ENCODE data around the gene TPST1.

TPST1 gene

GRCh38 chr7:66237906-66238772 lies 33.0 kb downstream of the TPST1 start:
- no peaks in the 10 kb centered on the region for H3K27me3 ChIP-seq (ENCODE audit: insufficient read depth, low read depth, severe bottlenecking)
- TF ChIP-seq CTCF (IDR thresholded peaks at IDR 0.05; ENCODE audit: low read depth, low read length), result no peak
- no peak overlapping the region for H3K4me3 ChIP-seq (ENCODE audit: low read depth, low read length)
- no peak overlapping the region for H3K27ac ChIP-seq
- H3K36me3 ChIP-seq, result no peaks in the 10 kb centered on the region
- no peaks in the 10 kb centered on the region for H3K9me3 ChIP-seq (ENCODE audit: severe bottlenecking)
- DNase-seq, result no peak

- H3K27ac ChIP-seq, result no peak overlapping the region
- DNase-seq, result no peak
- TF ChIP-seq CTCF (IDR thresholded peaks at IDR 0.05; ENCODE audit: low read depth, low read length), result no peak
- H3K36me3 ChIP-seq, result no peaks in the 10 kb centered on the region
- H3K9me3 ChIP-seq (ENCODE audit: severe bottlenecking), result no peaks in the 10 kb centered on the region
- no peaks in the 10 kb centered on the region for H3K27me3 ChIP-seq (ENCODE audit: insufficient read depth, low read depth, severe bottlenecking)
- no peak overlapping the region for H3K4me3 ChIP-seq (ENCODE audit: low read depth, low read length)
These were observed 33.8 kb downstream of the TPST1 start for GRCh38 chr7:66238773-66239466.

- H3K36me3 ChIP-seq, result no peaks in the 10 kb centered on the region
- H3K4me3 ChIP-seq (ENCODE audit: low read depth, low read length), result no peak overlapping the region
- H3K27ac ChIP-seq, result no peak overlapping the region
- H3K27me3 ChIP-seq (ENCODE audit: insufficient read depth, low read depth, severe bottlenecking), result no peaks in the 10 kb centered on the region
- no peaks in the 10 kb centered on the region for H3K9me3 ChIP-seq (ENCODE audit: severe bottlenecking)
- no peak for DNase-seq
- no peak for TF ChIP-seq CTCF (IDR thresholded peaks at IDR 0.05; ENCODE audit: low read depth, low read length)
These were observed 34.3 kb downstream of the TPST1 start for GRCh38 chr7:66239467-66239856.

- Histone ChIP-seq H3K4me3 (ENCODE audit: low read depth, low read length) (no peak overlapping the region), H3K36me3 (no peaks in the 10 kb centered on the region), H3K9me3 (ENCODE audit: severe bottlenecking) (no peaks in the 10 kb centered on the region), H3K27me3 (ENCODE audit: insufficient read depth, low read depth, severe bottlenecking) (no peaks in the 10 kb centered on the region), H3K27ac (no peak overlapping the region)
- no peak for DNase-seq
- no peak for TF ChIP-seq CTCF (IDR thresholded peaks at IDR 0.05; ENCODE audit: low read depth, low read length)
These were observed 39.9 kb downstream of the TPST1 start for GRCh38 chr7:66245008-66245407.

- H3K4me3 ChIP-seq (ENCODE audit: low read depth, low read length), result no peak overlapping the region
- no peaks in the 10 kb centered on the region for H3K9me3 ChIP-seq (ENCODE audit: severe bottlenecking)
- DNase-seq, result no peak
- H3K27me3 ChIP-seq (ENCODE audit: insufficient read depth, low read depth, severe bottlenecking), result no peaks in the 10 kb centered on the region
- no peak for TF ChIP-seq CTCF (IDR thresholded peaks at IDR 0.05; ENCODE audit: low read depth, low read length)
- H3K27ac ChIP-seq, result no peak overlapping the region
- no peaks in the 10 kb centered on the region for H3K36me3 ChIP-seq
These were observed 41.5 kb downstream of the TPST1 start for GRCh38 chr7:66246554-66247171.
